CD4-positive, alpha-beta memory T cell (primary cell): ENCODE measurements around the gene TNIP2. TPM values are rescaled to one million over a fixed set of nuclear protein-coding genes. Genes with fewer than 3 reads are reported as not detected.

ENCODE experiments used
- CTCF ChIA-PET: fragments of 350-600 bp; sonication (Branson Sonifier 250); formaldehyde crosslinking; loops from one replicate; lab custom pipeline; 2021; ENCODE audit warnings: inconsistent platforms; ENCODE audit not compliant: partially characterized antibody; lab: Charles Lee
- POLR2A ChIA-PET: fragments of 350-600 bp; sonication (Branson Sonifier 250); formaldehyde crosslinking; loops from one replicate; lab custom pipeline; 2021; ENCODE audit not compliant: partially characterized antibody; lab: Charles Lee
- DNase-seq, 5 donors: peaks; one replicate each; pipeline versions ENCODE4 v3.0.0 to v3.0.0-alpha.2; 2020 to 2022; ENCODE audit warnings: mixed read lengths in 1 of 5
- H3K27ac ChIP-seq: one replicate; pipeline ENCODE4 v1.7.0; 2013; ENCODE audit warnings: low read depth, low read length
- H3K27me3 ChIP-seq: 2 replicates; pipeline ENCODE4 v1.7.0; 2013; ENCODE audit warnings: mild to moderate bottlenecking, low read length, moderate library complexity; ENCODE audit not compliant: insufficient read depth
- H3K36me3 ChIP-seq: 2 replicates; pipeline ENCODE4 v1.7.0; 2013; ENCODE audit warnings: mild to moderate bottlenecking, low read length, moderate library complexity; ENCODE audit not compliant: insufficient read depth
- H3K4me1 ChIP-seq: 2 replicates; pipeline ENCODE4 v1.7.0; 2013; ENCODE audit warnings: mild to moderate bottlenecking, low read length, moderate library complexity; ENCODE audit not compliant: insufficient read depth
- H3K4me3 ChIP-seq, 2 donors: one replicate each; pipeline ENCODE4 v1.7.0; 2013; ENCODE audit warnings: low read length in 2 of 2, mild to moderate bottlenecking in 1 of 2
- H3K9me3 ChIP-seq, 2 donors: one replicate each; pipeline ENCODE4 v1.7.0; 2013; ENCODE audit warnings: low read length in 2 of 2, control low read depth in 1 of 2; ENCODE audit not compliant: control insufficient read depth in 1 of 2
- H3K27ac Mint-ChIP-seq, 7 donors: one replicate each; pipeline ENCODE4 v1.8.0; 2020 to 2021; ENCODE audit warnings: mixed read lengths in 7 of 7, mild to moderate bottlenecking in 6 of 7, inconsistent platforms in 3 of 7, moderate library complexity in 3 of 7
- H3K27me3 Mint-ChIP-seq, 2 donors: one replicate each; pipeline ENCODE4 v1.8.0; 2020 to 2021; ENCODE audit warnings: mixed read lengths in 2 of 2
- H3K36me3 Mint-ChIP-seq, 2 donors: one replicate each; pipeline ENCODE4 v1.8.0; 2020 to 2021; ENCODE audit warnings: mixed read lengths in 2 of 2, inconsistent platforms in 1 of 2, mild to moderate bottlenecking in 1 of 2
- H3K4me1 Mint-ChIP-seq, 4 donors: one replicate each; pipeline ENCODE4 v1.8.0; 2020 to 2021; ENCODE audit warnings: mixed read lengths in 4 of 4, mild to moderate bottlenecking in 1 of 4
- H3K4me3 Mint-ChIP-seq, 8 donors: one replicate each; pipeline ENCODE4 v1.8.0; 2020 to 2021; ENCODE audit warnings: mixed read lengths in 8 of 8, mild to moderate bottlenecking in 7 of 8, moderate library complexity in 6 of 8, inconsistent platforms in 3 of 8
- H3K9me3 Mint-ChIP-seq, 8 donors: one replicate each; pipeline ENCODE4 v1.8.0; 2020 to 2021; ENCODE audit warnings: mixed read lengths in 8 of 8, mild to moderate bottlenecking in 5 of 8, inconsistent platforms in 3 of 8, moderate library complexity in 1 of 8
- intact Hi-C: fragments of 100-400 bp; cut with micrococcal nuclease; formaldehyde crosslinking; loops from one replicate; pipeline ENCODE4 v1.15.1; 2023
- polyA plus RNA-seq, 2 donors: library from polyadenylated mRNA; unstranded; fragments of 300-500 nt; fragmentation: Illumina TruSeq; gene quantifications; one replicate each; pipeline ENCODE4 v1.2.3, GENCODE V29; 2021
- total RNA-seq, 2 experiments: library from RNA; stranded (reverse); gene quantifications; one replicate each; pipeline ENCODE4 v1.2.3, GENCODE V29; 2021

The TNIP2 gene
- total and polyA plus RNA-seq, 4 experiments from 2014 or later: 45.8 to 50.5 (median 49.2) TPM

GRCh38 chr4:2734612-2735011 lies 21.5 kb downstream of the TNIP2 start:
- ChIA-PET CTCF (interaction anchor here (0.7 to 1.0 kb wide), 2 partner anchors 9 to 108 kb away, joined by 5 read pairs; no protein-coding TSS in a partner anchor), POLR2A (no interaction called here)
- Mint-ChIP-seq H3K27ac (peak overlapping the region in 2 of 7 donors; percentile 1 to 10), H3K4me3 (no peak overlapping the region), H3K36me3 (peaks cover 36 to 42% of the 10 kb centered on the region in 2 donors), H3K4me1 (peaks cover 0 to 5% (median 2%) of the 10 kb centered on the region in 4 donors), H3K27me3 (no peaks in the 10 kb centered on the region), H3K9me3 (peaks cover 0 to 24% (median 14%) of the 10 kb centered on the region in 8 donors)
- no peak for DNase-seq
- H3K27me3 ChIP-seq: no peaks in the 10 kb centered on the region
- intact Hi-C loops: no loop called here
- H3K27ac ChIP-seq: no peak overlapping the region
- H3K4me3 ChIP-seq: no peak overlapping the region
- peaks cover 24% of the 10 kb centered on the region for H3K36me3 ChIP-seq
- H3K4me1 ChIP-seq: no peaks in the 10 kb centered on the region
- peaks cover 0 to 4% of the 10 kb centered on the region in 2 donors for H3K9me3 ChIP-seq

- H3K27ac ChIP-seq: no peak overlapping the region
- no peaks in the 10 kb centered on the region for H3K27me3 ChIP-seq
- Mint-ChIP-seq H3K9me3 (peaks cover 0 to 24% (median 14%) of the 10 kb centered on the region in 8 donors), H3K36me3 (peaks cover 36 to 42% of the 10 kb centered on the region in 2 donors), H3K4me1 (peaks cover 0 to 5% (median 2%) of the 10 kb centered on the region in 4 donors), H3K27ac (peak overlapping the region in 3 of 7 donors; percentile 10 to 87 (median 17)), H3K4me3 (no peak overlapping the region), H3K27me3 (no peaks in the 10 kb centered on the region)
- H3K4me1 ChIP-seq: no peaks in the 10 kb centered on the region
- peaks cover 30% of the 10 kb centered on the region for H3K36me3 ChIP-seq
- POLR2A ChIA-PET: no interaction called here
- CTCF ChIA-PET: interaction anchor here (0.7 to 1.8 kb wide), 3 partner anchors 9 to 107 kb away, joined by 3 to 5 read pairs (median 5); no protein-coding TSS in a partner anchor
- DNase-seq: no peak
- no peak overlapping the region for H3K4me3 ChIP-seq
- H3K9me3 ChIP-seq: peaks cover 0 to 4% of the 10 kb centered on the region in 2 donors
- intact Hi-C loops: no loop called here
These were observed 22.1 kb downstream of the TNIP2 start for GRCh38 chr4:2733844-2734574.

GRCh38 chr4:2733001-2733843 lies 22.9 kb downstream of the TNIP2 start:
- ChIA-PET POLR2A (no interaction called here), CTCF (interaction anchor here (1.8 kb wide), 1 partner anchor 10 kb away, joined by 3 read pairs; no protein-coding TSS in a partner anchor)
- Mint-ChIP-seq H3K4me1 (peaks cover 0 to 1% (median under 1%) of the 10 kb centered on the region in 4 donors), H3K27me3 (no peaks in the 10 kb centered on the region), H3K36me3 (peaks cover 33 to 39% of the 10 kb centered on the region in 2 donors), H3K27ac (peak overlapping the region in 3 of 7 donors; percentile 29 to 87 (median 84)), H3K9me3 (peaks cover 0 to 24% (median 13%) of the 10 kb centered on the region in 8 donors), H3K4me3 (no peak overlapping the region)
- DNase-seq: no peak
- Histone ChIP-seq H3K4me1 (no peaks in the 10 kb centered on the region), H3K9me3 (peaks cover 0 to 4% of the 10 kb centered on the region in 2 donors), H3K27ac (no peak overlapping the region), H3K4me3 (no peak overlapping the region), H3K36me3 (peaks cover 30% of the 10 kb centered on the region), H3K27me3 (no peaks in the 10 kb centered on the region)
- intact Hi-C loops: no loop called here

- Mint-ChIP-seq H3K9me3 (peaks cover 0 to 24% (median 13%) of the 10 kb centered on the region in 8 donors), H3K4me1 (peaks cover 0 to 1% (median 0%) of the 10 kb centered on the region in 4 donors), H3K27ac (peak overlapping the region in 1 of 7 donors; percentile 29), H3K4me3 (no peak overlapping the region), H3K36me3 (peaks cover 30 to 37% of the 10 kb centered on the region in 2 donors), H3K27me3 (no peaks in the 10 kb centered on the region)
- H3K27ac ChIP-seq: no peak overlapping the region
- ChIA-PET CTCF (interaction anchor here (1.8 kb wide), 1 partner anchor 11 kb away, joined by 3 read pairs; no protein-coding TSS in a partner anchor), POLR2A (interaction anchor here (1.0 kb wide), 1 partner anchor 23 kb away, joined by 3 read pairs; the partner anchor contains the start of gene TNIP2)
- H3K9me3 ChIP-seq: peaks cover 0 to 4% of the 10 kb centered on the region in 2 donors
- H3K4me1 ChIP-seq: no peaks in the 10 kb centered on the region
- no peak for DNase-seq
- H3K36me3 ChIP-seq: peaks cover 30% of the 10 kb centered on the region
- H3K27me3 ChIP-seq: no peaks in the 10 kb centered on the region
- no peak overlapping the region for H3K4me3 ChIP-seq
- intact Hi-C loops: no loop called here
These were observed 23.6 kb downstream of the TNIP2 start for GRCh38 chr4:2732526-2732925.

- H3K9me3 Mint-ChIP-seq: peaks cover 0 to 24% (median 13%) of the 10 kb centered on the region in 8 donors
- CTCF ChIA-PET: no interaction called here
- peaks cover 0 to 4% of the 10 kb centered on the region in 2 donors for H3K9me3 ChIP-seq
- H3K36me3 Mint-ChIP-seq: peaks cover 30 to 37% of the 10 kb centered on the region in 2 donors
- no peaks in the 10 kb centered on the region for H3K27me3 Mint-ChIP-seq
- no peaks in the 10 kb centered on the region for H3K4me1 ChIP-seq
- no peaks in the 10 kb centered on the region for H3K27me3 ChIP-seq
- POLR2A ChIA-PET: interaction anchor here (1.0 kb wide), 1 partner anchor 24 kb away, joined by 3 read pairs; the partner anchor contains the start of gene TNIP2
- no peak overlapping the region for H3K27ac ChIP-seq
- intact Hi-C loops: no loop called here
- H3K27ac Mint-ChIP-seq: peak overlapping the region in 3 of 7 donors; percentile 14 to 64 (median 53)
- H3K4me3 ChIP-seq: no peak overlapping the region
- no peak for DNase-seq
- no peak overlapping the region for H3K4me3 Mint-ChIP-seq
- peaks cover 30% of the 10 kb centered on the region for H3K36me3 ChIP-seq
- H3K4me1 Mint-ChIP-seq: peaks cover 0 to 1% (median 0%) of the 10 kb centered on the region in 4 donors
These were observed 24.2 kb downstream of the TNIP2 start for GRCh38 chr4:2731907-2732317.

GRCh38 chr4:2729533-2729875 lies 26.6 kb downstream of the TNIP2 start:
- Histone ChIP-seq H3K9me3 (no peaks in the 10 kb centered on the region), H3K27ac (no peak overlapping the region), H3K4me1 (peaks cover 2% of the 10 kb centered on the region), H3K36me3 (peaks cover 30% of the 10 kb centered on the region), H3K27me3 (no peaks in the 10 kb centered on the region), H3K4me3 (no peak overlapping the region)
- POLR2A ChIA-PET: no interaction called here
- CTCF ChIA-PET: no interaction called here
- DNase-seq: no peak
- H3K27me3 Mint-ChIP-seq: no peaks in the 10 kb centered on the region
- H3K36me3 Mint-ChIP-seq: peaks cover 16 to 29% of the 10 kb centered on the region in 2 donors
- intact Hi-C loops: no loop called here
- peak overlapping the region in 1 of 7 donors; percentile 17 for H3K27ac Mint-ChIP-seq
- peaks cover 0 to 1% (median 0%) of the 10 kb centered on the region in 8 donors for H3K9me3 Mint-ChIP-seq
- H3K4me3 Mint-ChIP-seq: no peak overlapping the region
- H3K4me1 Mint-ChIP-seq: peaks cover 0 to 2% (median 1%) of the 10 kb centered on the region in 4 donors
